Kidney glomerular epithelial cell (primary cell): ENCODE data around the gene TMPRSS3.

Experiments used
- DNase-seq: peaks from one replicate; lab custom pipeline; 2025; lab: John Stamatoyannopoulos, UW

TMPRSS3 gene

DNA sequence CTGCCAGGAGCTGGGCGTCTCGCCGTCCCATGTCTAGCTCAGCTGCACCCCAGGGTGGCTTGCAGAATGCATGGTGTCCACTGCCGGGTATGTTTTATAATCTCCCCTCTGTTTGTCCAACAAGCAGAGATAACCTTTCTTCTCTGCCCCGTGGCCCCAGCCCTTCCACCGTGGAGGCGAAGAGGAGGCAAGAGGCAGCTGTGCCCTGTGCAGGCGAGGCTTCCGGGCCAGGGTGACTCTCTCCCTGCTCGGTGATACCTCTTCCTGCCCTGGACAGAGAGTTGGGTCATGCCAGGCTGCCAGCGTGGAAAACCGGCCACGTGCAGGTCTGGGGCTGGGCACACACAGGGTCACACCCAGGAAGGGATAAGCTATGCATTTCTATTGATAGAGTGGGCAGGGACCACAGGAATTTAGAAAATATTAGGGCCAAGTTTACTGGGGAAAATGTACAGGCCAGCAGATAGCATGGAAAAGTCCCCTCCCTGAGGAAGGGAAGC is 44.9 kb downstream of the TMPRSS3 start, which contains the start of gene TFF2:
Gene TFF2, minus strand, starts transcription at position 68 of the 500 bp plus-strand sequence. Its CDS starts 37 bp downstream, at position 31.
- no peak for DNase-seq

DNA sequence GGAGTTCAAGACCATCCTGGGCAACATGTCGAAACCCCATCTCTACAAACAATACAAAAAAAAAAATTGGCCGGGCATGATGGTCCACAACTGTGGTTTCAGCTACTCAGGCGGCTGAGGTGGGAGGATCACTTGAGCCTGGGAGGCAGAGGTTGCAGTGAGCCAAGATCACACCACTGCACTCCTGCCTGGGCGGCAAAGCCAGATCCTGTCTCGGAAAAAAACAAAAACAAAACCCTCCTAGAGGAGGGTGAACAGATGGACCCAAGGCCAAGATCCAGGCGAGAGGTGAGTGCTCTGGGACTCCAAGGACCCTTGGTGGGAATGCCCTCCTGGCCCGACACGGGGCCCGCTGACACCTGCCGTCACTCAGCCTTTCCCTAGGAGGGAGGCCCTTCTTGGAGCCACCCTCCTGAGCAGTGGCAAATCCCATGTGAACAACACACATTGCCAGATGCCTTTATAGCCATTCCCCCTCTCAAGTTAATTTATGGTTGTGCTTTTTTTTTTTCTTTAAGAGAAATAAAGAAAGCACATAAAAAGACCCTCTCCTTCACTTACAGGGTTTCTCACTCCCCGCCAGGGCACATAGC is 45.4 kb downstream of the TMPRSS3 start:
- no peak for DNase-seq

DNA sequence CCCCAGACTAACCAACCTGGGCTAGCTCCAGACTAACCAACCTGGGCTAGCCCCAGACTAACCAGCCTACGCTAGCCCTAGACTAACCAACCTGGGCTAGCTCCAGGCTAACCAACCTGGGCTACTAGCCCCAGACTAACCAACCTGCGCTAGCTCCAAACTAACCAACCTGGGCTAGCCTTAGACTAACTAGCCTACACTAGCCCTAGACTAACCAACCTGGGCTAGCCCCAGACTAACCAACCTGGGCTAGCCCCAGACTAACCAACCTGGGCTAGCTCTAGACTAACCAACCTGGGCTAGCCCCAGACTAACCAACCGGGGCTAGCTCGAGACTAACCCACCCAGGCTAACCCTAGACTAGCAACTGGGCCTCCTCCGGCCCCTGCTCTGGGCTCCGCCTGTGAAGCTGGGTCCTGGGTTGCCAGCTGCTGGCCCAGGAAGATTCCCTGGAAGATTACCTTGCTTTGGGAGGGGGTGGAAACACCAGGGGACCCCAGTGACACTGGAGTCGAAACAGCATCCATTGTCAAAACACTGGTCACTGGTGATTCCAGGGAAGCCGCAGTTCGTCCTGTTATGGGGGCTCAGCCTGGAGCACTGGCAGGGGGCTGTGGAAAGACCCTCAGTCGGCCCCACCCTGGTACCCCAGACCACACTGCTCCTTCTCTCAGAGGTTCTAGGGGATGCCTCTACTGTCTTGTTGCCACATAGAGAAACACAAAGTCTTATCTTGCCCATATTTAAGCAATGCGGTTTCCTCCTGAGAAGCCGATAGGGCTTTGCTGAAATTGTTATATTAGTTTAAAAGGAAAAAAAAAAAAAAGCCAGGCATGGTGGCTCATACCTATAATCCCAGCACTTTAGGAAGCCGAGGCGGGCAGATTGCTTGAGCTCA is 46.2 kb downstream of the TMPRSS3 start:
- no peak for DNase-seq

DNA sequence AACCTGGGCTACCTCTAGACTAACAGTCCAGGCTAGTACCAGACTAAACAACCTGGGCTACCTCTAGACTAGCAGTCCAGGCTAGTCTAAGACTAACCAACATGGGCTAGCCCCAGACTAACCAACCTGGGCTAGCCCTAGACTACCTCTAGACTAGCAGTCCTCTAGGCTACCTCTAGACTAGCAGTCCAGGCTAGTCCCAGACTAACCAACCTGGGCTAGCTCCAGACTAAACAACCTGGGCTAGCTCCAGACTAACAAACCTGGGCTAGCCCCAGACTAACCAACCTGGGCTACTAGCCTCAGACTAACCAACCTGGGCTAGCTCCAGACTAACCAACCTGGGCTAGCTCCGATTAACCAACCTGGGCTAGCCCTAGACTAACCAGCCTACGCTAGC is 47.1 kb downstream of the TMPRSS3 start:
- no peak for DNase-seq

DNA sequence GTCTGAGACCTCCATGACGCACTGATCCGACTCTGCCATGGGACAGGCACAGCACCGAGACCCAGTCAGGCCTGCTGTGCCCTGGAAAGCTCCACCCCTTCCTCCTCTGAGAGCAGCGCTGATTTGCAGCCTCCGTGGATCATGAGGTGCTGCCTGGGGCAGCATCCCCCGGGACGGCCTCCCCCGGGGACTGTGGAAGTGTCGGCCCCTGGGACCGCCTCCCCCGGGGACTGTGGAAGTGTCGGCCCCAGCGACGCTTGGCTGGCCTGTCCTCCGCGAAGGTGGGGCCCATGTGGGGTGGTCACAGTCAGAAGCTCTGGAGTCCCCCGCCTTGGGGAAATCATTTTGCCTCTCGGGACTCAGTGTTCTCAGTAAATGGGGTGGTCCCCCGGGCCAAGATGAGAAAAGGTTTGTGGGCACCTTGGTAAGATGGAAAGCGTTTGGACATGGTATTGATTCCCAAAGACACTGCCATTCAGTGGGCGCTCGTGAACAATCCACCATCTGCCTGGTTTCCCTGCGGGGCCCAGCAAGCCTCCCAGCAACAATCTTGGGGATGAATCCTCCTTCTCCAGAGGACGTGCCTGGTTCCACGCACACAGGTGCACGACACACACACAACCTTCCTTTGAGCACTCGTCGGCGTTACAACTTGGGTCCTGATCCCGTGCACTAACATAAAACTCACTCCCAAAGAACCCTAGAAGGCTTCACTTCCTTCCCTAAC is 48.1 kb downstream of the TMPRSS3 start:
- DNase-seq = no peak

DNA sequence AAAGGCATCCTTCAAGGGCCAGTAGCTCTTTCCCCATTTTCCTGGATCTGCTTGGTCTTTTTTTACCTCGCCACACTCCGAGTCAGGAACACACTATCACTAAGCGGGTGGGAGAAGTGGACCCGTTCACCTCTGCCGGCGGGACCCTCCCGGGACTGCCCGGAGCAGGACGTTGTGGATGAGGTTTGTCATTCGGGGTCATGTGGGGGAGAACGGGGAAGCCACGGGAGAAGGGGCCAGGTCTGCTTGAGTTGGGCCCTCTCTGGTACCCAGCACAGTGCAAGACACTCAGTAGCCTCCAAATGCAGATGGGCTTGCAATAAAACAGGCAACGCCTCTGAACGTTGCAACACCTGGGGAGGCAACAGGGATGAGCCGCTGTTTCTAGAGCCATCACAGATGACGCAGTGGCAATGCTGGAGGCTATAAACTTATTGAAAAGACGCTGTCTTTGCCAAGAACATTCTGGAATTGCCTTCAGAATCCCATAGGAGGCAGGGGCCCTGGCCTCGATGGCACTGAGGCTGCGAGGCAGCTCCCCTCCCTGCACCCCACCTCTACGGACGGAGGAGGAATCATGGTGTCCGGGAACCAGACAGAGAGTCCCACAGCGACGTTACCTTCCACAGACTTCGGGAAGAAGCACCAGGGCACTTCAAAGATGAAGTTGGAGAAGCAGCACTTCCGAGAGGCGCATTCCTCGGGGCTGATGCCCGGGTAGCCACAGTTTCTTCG is 48.8 kb downstream of the TMPRSS3 start:
- no peak for DNase-seq

DNA sequence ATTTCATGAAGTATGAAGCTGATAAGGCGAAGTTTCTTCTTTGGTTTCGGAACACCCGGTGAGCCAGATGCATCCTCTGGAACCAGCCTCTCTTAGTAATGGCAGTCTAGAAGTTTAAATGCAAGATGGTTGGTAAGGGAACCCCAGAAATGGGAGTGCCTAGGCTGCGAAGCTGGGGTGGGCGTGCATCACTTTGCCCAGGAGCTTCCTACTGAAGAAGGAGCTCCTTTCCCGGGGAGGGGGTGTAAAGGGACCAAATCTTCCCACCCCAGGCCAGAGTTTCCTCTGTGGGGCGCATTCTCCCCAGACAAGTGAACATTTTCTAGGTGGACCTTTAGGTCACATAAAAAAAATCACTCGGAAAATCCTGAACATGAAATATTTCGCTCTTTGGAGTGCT is 49.4 kb downstream of the TMPRSS3 start:
- no peak for DNase-seq

DNA sequence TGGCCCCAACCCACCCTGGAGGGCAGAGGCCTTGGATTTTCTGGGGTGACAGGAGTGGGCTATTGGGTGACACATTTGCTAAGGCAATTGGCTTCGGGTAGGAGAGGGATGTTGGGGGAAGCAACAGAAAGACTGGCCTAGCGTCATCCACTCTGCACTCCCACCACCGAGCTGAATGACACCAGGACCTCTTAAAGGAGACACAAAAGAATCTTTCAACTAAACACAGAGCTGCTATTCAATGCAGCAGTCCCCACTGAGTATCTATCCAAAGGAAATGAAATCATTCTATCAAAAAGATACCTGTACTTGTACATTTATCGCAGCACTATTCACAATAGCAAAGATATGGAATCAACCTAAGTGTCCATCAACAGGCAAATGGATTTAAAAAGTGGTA is 51.2 kb downstream of the TMPRSS3 start:
- no peak for DNase-seq

DNA sequence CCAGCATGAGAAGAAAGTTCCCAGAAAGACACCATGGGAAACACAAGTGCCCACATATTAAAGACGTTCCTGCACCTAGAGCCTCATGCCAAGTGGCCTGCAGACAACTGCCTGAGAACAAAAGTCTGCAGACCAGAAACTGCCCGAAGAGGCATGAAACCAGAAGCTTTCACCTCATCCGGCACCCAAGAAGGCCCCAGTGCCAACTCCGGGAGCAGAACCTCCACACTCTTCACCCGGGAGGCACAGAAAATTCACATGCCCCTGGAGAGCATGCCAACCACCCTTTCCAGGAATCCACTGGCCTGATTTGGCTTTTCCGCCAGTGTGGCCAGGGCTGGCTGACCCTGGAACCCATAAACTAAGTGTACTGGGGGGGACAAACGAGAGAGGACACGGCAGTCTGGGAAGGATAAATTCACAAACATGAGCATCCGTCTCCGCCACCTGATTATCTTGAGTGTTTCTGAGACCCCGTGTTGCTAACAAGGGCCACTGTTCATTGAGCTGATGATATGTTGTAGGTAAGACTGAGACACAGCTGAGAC is 51.8 kb downstream of the TMPRSS3 start:
- no peak for DNase-seq

DNA sequence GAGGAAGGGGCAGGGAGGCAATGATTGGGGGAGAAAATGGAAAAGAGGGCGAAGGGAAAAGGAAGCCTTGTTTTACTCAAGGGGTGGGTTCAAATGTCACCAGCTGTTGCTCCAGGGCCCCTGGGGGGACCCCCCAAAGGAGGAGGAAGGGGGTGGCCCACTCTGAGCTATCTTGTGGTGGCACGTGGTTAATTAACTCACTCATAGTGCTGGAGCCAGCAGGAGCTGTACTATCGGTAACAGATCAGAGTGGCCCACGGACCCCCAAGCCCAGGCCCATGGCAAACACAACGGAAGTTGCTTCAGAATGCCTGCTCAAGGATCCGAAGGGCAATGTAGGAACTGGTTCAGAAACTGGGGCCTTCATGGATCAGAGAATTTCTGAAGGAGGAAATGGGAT is 52.3 kb downstream of the TMPRSS3 start:
- DNase-seq = no peak

DNA sequence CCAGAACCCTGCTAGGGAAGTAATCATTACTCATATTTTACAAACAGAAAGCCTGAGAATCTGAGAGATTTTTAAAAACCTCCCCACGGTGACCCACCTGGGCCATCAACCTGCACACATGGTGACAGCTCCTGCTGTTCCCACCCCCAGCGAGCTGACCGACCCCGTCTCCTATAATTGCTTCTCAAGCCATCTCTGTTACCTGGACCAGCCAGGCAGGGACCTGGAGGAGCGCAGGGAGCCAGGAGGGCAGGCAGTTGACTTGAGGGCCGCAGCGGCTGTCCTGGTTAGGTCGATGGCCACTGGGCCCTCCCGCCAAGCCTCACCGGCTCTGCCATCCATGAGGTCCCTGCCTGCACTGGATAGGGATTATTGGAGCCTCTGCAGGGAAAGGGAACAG is 52.8 kb downstream of the TMPRSS3 start:
- DNase-seq = no peak

DNA sequence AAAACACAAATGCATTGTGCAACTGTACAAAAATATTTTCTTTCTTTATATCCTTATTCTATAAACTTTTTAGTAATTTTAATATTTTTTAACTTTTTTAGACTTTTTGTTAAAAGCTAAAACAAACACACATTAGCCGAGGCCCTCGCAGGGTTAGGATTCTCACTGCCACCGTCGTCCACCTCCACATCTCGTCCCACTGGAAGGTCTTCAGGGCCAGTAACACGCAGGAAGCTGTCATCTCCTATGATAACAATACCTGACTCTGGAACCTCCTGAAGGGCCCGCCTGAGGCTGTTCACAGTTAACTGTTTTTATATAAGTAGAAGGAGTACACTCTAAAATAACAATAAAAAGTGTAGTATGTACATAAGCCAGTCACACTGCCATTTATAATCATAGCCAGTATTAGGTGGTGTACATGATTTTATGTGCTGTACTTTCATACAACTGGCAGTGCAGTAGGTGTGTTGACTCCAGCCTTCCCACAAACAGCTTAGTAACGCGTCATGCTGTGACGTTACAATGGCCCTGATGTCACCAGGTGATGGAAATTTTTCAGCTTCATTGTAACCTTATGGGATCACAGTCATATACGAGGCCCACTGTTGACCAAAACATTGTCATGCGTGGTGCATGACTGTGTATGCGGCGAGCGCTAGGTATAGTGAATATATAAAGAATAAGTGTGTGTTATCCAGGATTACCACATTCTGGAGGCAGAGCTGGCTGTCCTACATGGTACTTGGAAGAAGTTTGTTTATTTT is 53.9 kb downstream of the TMPRSS3 start:
- DNase-seq = no peak

DNA sequence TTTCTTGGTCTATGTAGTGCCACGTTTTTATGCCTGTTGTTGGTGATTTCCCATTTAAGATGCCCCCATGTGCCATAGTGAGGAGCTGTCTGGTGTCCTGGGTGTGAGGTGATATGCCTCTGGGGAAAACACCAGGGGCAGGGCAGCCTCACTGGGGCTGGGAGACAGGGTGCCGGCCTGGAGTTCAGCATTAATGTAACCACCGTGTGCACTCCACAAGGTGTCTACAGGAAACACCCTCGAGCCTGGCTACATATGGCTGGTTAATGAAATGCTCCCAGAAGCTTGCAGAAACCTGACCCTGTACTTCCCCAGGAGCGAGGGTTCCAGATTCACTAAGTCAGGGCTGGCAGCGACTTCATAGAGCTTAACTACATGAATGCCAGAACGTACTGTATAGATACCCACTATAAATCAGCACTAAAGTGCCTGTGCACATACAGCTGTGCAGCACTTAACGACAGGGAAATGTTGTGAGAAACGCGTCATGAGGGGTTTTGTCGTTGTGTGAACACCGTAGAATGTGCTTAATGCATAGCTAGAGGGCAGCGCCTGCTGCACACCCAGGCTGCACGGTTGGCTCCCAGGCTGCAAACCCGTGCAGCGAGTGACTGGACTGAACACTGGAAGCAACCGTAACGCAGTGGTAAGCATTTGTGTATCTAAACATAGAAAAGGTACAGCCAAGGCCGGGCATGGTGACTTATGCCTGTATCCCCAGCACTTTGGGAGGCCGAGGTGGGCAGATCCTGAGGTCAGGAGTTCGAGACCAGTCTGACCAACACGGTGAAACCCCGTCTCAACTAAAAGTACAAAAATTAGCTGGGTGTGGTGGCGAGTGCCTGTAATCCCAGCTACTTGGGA is 55.4 kb downstream of the TMPRSS3 start:
- no peak for DNase-seq

DNA sequence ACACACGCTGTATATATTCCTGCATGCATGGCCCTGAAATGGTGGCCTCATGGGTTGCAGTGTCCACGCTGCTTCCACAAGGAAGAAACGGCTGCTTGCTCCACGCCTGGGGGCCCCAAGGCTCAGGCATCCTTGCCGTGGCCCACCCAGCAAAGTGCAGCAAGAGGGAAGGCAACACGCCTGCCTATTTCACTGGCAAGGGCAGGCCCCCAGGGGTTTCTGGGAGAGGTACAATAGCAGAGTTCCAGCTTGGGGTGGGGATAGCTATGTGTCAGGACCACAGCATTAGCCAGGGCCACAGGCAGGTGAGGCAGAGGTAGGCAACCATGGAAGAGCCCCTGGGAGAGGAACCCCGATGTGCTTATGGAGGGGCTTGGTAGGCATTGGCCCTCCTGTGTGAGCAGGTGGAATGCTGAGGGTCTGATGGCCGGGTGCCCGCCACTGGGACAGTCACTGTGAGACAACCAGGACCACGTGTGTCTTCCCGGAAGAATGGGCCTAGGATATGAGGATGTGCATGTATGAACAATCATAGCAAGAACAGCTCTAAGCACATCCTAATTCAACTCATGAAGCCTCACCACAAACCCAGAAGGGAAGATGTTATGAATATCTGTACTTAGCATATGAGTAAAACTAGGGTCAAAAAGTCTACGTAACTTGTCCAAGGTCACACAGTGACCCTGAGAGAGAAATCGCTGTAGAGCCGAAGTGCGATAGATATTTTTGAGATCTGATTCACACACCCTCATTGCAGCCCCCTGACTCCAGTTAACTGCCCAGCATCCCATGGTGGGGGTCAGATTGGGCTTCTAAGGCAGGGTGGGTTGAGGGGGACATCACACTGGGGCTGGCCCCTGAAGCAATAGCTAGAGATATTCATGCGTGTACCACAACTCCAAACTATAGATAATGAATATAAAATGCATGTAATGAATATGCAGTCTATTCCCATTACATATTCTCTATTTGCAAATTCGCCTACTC is 56.8 kb downstream of the TMPRSS3 start:
- DNase-seq = no peak

DNA sequence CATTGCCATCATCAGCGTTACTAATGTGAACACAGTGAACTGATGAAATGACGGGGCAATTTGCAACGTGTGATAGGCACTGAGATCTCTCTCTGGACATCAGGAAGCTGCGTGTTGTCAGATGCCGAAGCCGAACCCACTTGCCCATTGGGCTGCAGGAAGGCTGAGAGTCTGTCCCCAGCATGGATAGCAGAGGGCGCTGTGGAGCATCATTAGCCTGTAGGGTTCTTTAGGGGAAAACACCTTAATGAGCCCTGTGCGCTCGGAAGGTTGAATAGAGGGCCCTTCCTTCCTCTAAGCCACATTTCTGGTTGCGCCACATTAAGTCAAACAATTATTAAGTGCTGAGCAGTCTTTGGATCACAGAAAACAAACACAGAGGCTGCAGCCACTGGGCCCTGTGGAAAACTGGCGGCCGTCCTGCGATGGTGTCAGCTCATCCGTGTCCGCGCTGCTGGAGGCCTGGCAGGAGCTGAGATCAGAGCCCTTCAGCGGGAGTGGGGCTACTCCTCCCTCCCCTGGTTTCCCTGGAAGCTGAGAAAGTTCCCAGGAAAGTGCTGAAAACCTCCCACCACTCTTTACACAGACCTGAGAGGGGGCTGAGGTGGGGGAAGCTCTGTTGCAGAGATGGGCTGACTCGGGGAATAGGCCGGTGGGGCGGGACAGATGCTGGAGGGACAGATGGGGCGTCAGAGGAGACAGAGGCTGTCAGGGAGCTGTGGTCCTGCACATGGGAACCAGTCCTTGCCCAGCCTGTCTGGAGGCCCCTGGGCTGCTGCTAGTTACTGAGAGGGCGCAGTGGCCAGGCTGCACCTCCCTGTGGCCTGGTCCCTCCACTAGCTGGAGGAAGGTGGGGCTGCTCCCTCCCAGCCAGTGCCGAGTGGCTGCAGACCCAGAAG is 57.8 kb downstream of the TMPRSS3 start:
- DNase-seq = peak; percentile 88

DNA sequence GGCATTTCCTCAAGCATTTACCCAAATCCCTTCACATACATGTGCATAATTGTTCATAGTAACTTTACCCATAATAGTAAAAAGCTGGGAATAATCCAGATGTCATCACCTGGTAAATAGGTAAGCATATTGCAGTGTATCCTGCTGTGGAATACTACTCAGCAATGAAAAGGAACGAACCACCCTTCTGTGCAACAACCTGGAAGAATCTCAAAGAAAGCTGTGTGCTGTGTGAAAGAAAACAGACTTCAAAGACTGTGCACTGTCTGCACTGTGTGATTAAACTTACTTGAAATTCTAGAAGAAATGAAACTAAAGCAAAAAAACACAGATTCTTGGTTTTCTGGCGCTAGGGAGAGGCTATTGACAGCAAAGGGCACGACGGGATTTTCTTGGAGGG is 58.6 kb downstream of the TMPRSS3 start:
- no peak for DNase-seq

DNA sequence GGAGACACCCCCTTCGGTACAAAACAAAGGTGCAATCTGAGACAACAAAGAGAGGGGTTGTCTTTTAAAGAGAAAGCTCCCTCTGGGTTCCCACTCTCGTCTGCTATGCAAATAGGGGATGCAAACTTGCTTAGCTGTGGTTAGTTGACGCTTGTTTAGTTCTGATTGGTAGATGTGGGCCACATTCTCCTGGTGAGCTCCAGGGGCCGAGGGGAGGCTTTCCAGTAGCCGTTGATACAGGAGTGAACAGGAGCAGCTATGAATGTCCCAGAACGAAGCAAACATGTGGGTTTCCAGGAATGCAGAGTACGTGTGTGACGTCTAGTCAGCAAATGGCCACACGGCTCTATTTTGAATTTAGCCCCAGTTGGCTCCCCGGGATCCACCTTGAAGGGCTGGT is 59.8 kb downstream of the TMPRSS3 start:
- no peak for DNase-seq
